PFSK-1 (cell line): ENCODE measurements around the gene TOM1L2.

Experiments used
- FOXP2 ChIP-seq: optimal IDR thresholded peaks from 2 replicates; pipeline ENCODE3; 2011; ENCODE audit warnings: borderline replicate concordance, control low read depth, inconsistent platforms; ENCODE audit not compliant: insufficient read depth; ENCODE audit errors: extremely low read length, extremely low read depth
- POLR2AphosphoS5 ChIP-seq: IDR thresholded peaks from 2 replicates; pipeline ENCODE4 v1.6.1; 2012; ENCODE audit warnings: low read depth, mild to moderate bottlenecking, control low read depth, low read length, moderate library complexity
- SIN3A ChIP-seq: IDR thresholded peaks from 2 replicates; pipeline ENCODE4 v1.6.1; 2012; ENCODE audit warnings: mild to moderate bottlenecking, low read length, moderate library complexity, borderline replicate concordance; ENCODE audit not compliant: insufficient read depth
- TAF1 ChIP-seq: IDR thresholded peaks from 2 replicates; pipeline ENCODE4 v1.6.1; 2012; ENCODE audit warnings: low read length, control low read depth, borderline replicate concordance; ENCODE audit not compliant: insufficient read depth
- TF ChIP-seq, protein P1 (sequence below), 2 experiments: IDR thresholded peaks; 2 replicates each; pipeline versions ENCODE4 v1.6.1 to v1.8.0; 2011 to 2012; ENCODE audit warnings: low read depth in 2 of 2, low read length in 2 of 2, control low read depth in 1 of 2, inconsistent platforms in 1 of 2, mild to moderate bottlenecking in 1 of 2, moderate library complexity in 1 of 2; ENCODE audit not compliant: insufficient read depth in 1 of 2

TOM1L2 gene

DNA sequence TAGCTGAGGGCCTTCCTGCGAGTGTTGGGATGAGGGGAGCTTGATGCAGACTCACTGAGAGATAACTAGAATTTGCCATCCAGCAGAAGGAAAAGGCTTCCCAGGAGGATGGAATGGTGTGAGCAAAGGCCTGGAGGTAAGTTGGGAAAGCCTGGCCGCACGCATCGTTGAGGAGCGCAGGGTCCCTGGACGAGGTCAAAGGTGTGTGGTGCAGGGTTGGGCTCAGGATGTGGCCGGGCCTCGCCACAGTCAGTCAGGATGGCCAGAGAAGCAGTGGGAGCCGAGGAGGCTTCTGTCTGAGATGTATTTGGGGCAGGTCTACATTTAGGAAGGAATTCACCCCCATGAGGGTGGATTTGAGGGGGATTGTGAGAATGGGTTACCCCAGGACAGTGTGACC is 16.9 kb upstream of the TOM1L2 start:
- TF ChIP-seq, protein P1, sequence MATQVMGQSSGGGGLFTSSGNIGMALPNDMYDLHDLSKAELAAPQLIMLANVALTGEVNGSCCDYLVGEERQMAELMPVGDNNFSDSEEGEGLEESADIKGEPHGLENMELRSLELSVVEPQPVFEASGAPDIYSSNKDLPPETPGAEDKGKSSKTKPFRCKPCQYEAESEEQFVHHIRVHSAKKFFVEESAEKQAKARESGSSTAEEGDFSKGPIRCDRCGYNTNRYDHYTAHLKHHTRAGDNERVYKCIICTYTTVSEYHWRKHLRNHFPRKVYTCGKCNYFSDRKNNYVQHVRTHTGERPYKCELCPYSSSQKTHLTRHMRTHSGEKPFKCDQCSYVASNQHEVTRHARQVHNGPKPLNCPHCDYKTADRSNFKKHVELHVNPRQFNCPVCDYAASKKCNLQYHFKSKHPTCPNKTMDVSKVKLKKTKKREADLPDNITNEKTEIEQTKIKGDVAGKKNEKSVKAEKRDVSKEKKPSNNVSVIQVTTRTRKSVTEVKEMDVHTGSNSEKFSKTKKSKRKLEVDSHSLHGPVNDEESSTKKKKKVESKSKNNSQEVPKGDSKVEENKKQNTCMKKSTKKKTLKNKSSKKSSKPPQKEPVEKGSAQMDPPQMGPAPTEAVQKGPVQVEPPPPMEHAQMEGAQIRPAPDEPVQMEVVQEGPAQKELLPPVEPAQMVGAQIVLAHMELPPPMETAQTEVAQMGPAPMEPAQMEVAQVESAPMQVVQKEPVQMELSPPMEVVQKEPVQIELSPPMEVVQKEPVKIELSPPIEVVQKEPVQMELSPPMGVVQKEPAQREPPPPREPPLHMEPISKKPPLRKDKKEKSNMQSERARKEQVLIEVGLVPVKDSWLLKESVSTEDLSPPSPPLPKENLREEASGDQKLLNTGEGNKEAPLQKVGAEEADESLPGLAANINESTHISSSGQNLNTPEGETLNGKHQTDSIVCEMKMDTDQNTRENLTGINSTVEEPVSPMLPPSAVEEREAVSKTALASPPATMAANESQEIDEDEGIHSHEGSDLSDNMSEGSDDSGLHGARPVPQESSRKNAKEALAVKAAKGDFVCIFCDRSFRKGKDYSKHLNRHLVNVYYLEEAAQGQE (IDR thresholded peaks at IDR 0.05; ENCODE audit: insufficient read depth in 1 of 2, low read depth in 2 of 2, low read length in 2 of 2): no peak
- TF ChIP-seq SIN3A (no peak), TAF1 (no peak), POLR2AphosphoS5 (no peak), FOXP2 (no peak)

DNA sequence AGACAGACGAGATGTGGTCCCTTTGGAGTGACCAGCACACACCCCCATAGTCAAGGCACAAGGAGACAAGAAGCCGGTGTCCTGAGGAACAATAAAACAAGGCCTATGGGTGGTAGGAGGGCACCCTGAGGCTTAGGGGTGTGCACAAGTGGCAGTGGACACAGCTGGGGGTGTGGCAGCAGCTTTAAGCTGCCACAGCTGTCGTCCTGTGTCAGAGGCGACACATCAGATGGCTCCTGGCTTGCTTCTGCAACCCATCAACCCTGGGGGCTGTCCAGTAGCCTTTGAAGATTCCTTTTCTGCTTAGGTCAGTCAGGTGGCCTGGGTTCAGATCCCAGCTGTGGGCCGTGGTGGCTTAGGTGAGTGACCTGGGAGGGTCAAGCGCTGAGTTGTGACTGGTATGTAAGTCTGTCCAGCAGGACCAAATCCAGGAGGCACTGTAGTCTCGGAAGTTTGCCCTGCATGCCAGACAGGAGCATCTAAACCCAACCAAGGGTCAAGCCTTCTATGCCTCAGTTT is 16.3 kb upstream of the TOM1L2 start:
- TF ChIP-seq, protein P1 (IDR thresholded peaks at IDR 0.05; ENCODE audit: insufficient read depth in 1 of 2, low read depth in 2 of 2, low read length in 2 of 2): no peak
- TF ChIP-seq SIN3A: no peak
- no peak for TF ChIP-seq TAF1
- TF ChIP-seq FOXP2: no peak
- TF ChIP-seq POLR2AphosphoS5: no peak

DNA sequence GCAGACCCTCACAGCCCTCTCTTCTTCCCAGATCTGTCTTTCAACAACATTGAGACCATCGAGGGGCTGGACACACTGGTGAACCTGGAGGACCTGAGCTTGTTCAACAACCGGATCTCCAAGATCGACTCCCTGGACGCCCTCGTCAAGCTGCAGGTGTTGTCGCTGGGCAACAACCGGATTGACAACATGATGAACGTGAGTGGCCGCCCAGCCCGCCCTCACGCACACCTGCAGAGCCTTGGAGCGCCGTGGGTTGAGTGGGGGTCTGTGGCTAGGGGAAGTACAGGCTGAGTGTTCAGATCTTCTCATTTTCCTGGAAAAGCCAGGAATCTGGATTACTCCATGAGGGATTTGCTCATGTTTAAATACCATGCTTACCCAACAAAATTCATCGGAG is 15.7 kb upstream of the TOM1L2 start:
- TF ChIP-seq SIN3A: no peak
- TF ChIP-seq TAF1: no peak
- TF ChIP-seq POLR2AphosphoS5: no peak
- TF ChIP-seq FOXP2: no peak
- TF ChIP-seq, protein P1 (IDR thresholded peaks at IDR 0.05; ENCODE audit: insufficient read depth in 1 of 2, low read depth in 2 of 2, low read length in 2 of 2): no peak

DNA sequence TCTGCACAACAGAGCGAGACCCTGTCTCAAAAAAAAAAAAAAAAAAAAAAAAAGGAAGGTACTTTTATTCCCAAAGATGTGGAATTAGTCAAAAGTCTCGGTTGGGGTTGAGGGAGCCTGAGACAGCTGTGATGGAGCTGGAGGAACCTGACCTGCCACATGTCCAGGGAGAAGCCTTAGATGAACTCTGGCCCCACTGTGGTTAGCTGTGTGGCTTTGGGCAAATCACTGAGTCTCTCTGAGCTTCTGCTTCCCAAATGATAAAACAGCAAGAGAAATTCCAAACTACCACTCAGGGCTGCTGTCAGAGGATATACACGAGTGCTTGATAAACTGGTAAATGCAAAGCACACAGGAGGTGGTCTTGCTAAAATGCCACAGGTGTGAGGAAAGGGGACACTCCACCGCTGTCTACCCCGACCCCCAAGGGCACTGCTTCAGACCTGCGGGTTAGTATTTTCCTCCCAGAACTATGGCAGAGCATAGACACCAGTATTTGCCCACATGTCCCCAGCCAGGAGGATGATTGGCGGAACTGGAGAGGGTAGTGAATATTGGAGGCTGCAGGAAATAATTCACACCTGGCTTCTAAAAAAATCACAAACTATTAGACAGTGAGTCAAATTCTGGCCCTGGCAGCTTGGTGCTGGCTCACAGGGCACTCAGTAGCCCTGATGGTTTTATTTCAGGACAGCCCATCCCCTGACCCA is 15.1 kb upstream of the TOM1L2 start:
- TF ChIP-seq, protein P1 (IDR thresholded peaks at IDR 0.05; ENCODE audit: insufficient read depth in 1 of 2, low read depth in 2 of 2, low read length in 2 of 2): no peak
- TF ChIP-seq FOXP2 (no peak), TAF1 (no peak)
